Ascending aorta (tissue), 2 donors: ENCODE measurements around the gene MEIS3. TPM values are rescaled to one million over a fixed set of nuclear protein-coding genes. Genes with fewer than 3 reads are reported as not detected.

ENCODE experiments used
- DNase-seq, 2 donors: peaks; one replicate each; pipeline ENCODE4 v3.0.0-alpha.2; 2019; ENCODE audit warnings: low spot score in 2 of 2
- H3K27ac ChIP-seq, 2 donors: fragments of 200-600 bp; sonication (generic); one replicate each; pipeline ENCODE4 v1.5.1; 2016 to 2017; ENCODE audit warnings: mild to moderate bottlenecking in 1 of 2
- H3K27me3 ChIP-seq: fragments of 200-600 bp; sonication (generic); one replicate; pipeline ENCODE4 v1.5.1; 2017
- H3K36me3 ChIP-seq, 2 donors: fragments of 200-600 bp; sonication (generic); one replicate each; pipeline ENCODE4 v1.5.1; 2016
- H3K4me1 ChIP-seq, 2 donors: fragments of 200-600 bp; sonication (generic); one replicate each; pipeline ENCODE4 v1.5.1; 2016 to 2017; ENCODE audit warnings: mild to moderate bottlenecking in 1 of 2
- H3K4me3 ChIP-seq, 2 donors: fragments of 200-600 bp; sonication (generic); one replicate each; pipeline ENCODE4 v1.5.1; 2016 to 2017; ENCODE audit warnings: mild to moderate bottlenecking in 1 of 2
- H3K9me3 ChIP-seq, 2 donors: fragments of 200-600 bp; sonication (generic); one replicate each; pipeline ENCODE4 v1.5.1; 2016
- intact Hi-C: fragments of 100-400 bp; cut with DNase I; formaldehyde crosslinking; loops from one replicate; pipeline ENCODE4 v1.15.1; 2023
- total RNA-seq: library from RNA; depleted of rRNA; stranded (reverse); fragments of >200 nt; gene quantifications from one replicate; pipeline ENCODE4 v1.1.0, GENCODE V29; 2016
- TF ChIP-seq, protein P1 (sequence below), 3 experiments: fragments of 200-600 bp in 2 of 3; fragments of 450-650 bp in 1 of 3; sonication (generic) in 2 of 3; IDR thresholded peaks; one replicate each; pipeline ENCODE4 v1.5.1; 2016 to 2019; ENCODE audit warnings: antibody characterized with exemption in 3 of 3, mild to moderate bottlenecking in 1 of 3, moderate library complexity in 1 of 3

Gene MEIS3
- total RNA-seq, 1 donor from 2014 or later: 28.6 TPM

DNA sequence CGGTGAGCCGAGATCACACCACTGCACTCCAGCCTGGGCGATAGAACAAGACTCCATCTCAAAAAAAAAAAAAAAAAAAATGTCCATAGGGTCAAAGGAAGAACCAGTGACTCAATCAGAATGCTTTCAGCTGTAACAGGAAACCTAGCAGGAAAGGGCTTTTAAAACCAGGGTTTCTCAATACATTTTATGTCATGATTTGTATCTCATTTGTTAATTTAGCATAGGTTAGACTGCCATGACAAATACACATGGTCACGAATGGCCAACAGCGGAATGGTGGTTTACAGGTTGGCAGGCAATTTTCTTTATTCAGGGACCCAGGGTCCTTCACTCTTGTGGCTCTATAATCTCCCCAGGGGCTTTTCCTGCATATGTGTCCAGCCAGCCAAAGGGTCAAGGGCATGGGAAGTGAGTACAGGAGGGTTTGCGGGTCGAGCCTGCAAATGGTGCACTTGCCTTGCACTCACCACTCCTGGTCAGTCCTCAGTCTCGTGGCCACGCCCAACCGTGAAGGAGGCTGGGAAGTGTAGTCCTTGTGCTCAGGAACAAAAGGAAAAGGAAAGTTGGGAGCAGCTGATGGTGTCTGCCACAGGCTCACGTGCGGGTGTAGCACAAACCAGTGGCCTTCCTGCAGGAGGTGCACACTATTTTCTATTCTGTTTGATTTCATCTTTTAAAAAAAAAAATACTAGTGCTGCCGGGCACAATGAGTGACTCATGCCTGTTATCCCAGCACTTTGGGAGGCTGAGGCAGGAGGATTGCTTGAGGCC, 55.4 kb downstream of the MEIS3 start:
- H3K4me3 ChIP-seq: no peak overlapping the region
- H3K36me3 ChIP-seq: peaks cover 62 to 85% of the 10 kb centered on the region in 2 donors
- no peak for DNase-seq
- TF ChIP-seq, protein P1, sequence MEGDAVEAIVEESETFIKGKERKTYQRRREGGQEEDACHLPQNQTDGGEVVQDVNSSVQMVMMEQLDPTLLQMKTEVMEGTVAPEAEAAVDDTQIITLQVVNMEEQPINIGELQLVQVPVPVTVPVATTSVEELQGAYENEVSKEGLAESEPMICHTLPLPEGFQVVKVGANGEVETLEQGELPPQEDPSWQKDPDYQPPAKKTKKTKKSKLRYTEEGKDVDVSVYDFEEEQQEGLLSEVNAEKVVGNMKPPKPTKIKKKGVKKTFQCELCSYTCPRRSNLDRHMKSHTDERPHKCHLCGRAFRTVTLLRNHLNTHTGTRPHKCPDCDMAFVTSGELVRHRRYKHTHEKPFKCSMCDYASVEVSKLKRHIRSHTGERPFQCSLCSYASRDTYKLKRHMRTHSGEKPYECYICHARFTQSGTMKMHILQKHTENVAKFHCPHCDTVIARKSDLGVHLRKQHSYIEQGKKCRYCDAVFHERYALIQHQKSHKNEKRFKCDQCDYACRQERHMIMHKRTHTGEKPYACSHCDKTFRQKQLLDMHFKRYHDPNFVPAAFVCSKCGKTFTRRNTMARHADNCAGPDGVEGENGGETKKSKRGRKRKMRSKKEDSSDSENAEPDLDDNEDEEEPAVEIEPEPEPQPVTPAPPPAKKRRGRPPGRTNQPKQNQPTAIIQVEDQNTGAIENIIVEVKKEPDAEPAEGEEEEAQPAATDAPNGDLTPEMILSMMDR (IDR thresholded peaks at IDR 0.05): no peak
- no peaks in the 10 kb centered on the region for H3K27me3 ChIP-seq
- no peak overlapping the region for H3K27ac ChIP-seq
- intact Hi-C loops: no loop called here
- H3K9me3 ChIP-seq: no peaks in the 10 kb centered on the region
- H3K4me1 ChIP-seq: no peaks in the 10 kb centered on the region

DNA sequence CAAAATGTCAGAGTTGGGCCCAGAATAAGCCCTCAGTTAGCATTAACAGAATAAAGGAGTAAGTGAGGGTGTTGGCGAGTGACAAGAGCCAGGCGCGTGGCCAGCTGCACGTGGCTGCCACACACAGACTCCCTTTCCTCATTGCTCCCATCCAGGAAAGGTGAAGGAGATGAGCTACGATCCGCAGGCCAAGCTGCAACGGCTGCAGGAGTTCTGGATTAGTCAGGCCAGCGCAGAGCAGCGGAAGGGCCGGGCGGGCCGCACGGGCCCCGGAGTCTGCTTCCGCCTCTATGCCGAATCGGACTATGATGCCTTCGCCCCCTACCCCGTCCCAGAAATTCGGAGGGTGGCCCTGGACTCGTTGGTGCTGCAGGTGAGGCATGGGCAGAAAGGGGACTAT, 57.0 kb downstream of the MEIS3 start:
- DNase-seq: no peak
- H3K27me3 ChIP-seq: no peaks in the 10 kb centered on the region
- intact Hi-C loops: no loop called here
- H3K27ac ChIP-seq: no peak overlapping the region
- H3K9me3 ChIP-seq: no peaks in the 10 kb centered on the region
- no peaks in the 10 kb centered on the region for H3K4me1 ChIP-seq
- H3K36me3 ChIP-seq: peaks cover 75 to 96% of the 10 kb centered on the region in 2 donors
- no peak overlapping the region for H3K4me3 ChIP-seq
- TF ChIP-seq, protein P1 (IDR thresholded peaks at IDR 0.05): no peak

DNA sequence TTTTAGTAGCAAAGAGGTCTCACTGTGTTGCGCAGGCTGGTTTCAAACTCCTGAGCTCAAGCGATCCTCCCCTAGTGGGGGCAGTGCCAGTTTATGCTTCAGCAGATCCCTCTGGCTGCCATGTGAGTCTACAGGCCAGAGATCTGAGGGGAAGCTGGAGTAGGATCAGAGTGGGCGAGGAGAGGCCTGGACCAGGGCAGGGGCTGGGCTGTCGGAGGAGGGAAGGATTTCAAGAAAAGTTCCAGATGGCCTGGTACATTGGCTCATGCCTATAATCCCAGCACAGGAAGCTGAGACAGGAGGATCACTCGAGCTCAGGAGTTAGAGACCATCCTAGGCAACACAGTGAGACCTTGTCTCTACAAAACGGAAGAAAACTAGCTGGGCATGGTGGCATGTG, 60.4 kb downstream of the MEIS3 start:
- Histone ChIP-seq H3K9me3 (no peaks in the 10 kb centered on the region), H3K4me3 (no peak overlapping the region), H3K27me3 (no peaks in the 10 kb centered on the region), H3K27ac (no peak overlapping the region), H3K4me1 (no peaks in the 10 kb centered on the region), H3K36me3 (peaks cover 83 to 100% of the 10 kb centered on the region in 2 donors)
- DNase-seq: no peak
- TF ChIP-seq, protein P1 (IDR thresholded peaks at IDR 0.05): no peak
- intact Hi-C loops: no loop called here

DNA sequence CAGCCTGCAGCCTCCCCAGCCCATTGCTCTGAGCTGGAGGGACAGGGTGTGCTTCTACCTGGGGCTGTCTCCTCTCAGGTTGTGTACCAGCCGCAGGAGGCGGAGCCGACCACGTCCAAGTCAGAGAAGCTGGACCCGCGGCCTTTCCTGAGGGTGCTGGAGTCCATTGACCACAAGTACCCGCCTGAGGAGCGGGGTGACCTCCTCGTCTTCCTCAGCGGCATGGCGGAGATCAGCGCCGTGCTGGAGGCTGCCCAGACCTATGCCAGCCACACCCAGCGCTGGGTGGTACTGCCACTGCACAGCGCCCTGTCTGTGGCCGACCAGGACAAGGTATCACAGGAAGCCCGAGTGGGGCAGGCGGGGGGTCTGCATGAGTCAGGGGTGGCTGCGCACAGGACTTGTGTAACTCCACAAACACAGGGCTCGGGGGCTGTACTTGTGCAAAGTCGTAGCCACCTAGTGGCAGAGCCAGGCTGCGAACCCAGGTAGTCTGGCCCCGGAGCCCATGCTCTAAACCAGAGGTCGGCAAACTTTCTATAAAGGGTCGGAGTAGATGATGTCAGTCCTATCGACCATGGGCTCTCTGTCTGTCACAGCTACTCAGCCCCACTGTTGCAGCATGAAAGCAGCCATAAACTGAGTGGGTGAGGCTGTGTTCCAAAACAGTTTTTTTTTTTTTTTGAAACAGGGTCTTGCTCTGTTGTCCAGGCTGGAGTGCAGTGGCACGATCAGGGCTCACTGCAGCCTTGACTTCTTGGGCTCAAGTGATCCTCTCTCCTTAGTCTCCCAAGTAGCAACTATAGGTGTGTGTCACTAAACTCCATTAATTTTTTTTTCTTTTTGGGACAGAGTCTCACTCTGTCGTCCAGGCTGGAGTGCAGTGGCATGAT, 61.3 kb downstream of the MEIS3 start:
- Histone ChIP-seq H3K27me3 (no peaks in the 10 kb centered on the region), H3K9me3 (no peaks in the 10 kb centered on the region), H3K4me3 (no peak overlapping the region), H3K36me3 (peaks cover 83 to 100% of the 10 kb centered on the region in 2 donors), H3K4me1 (no peaks in the 10 kb centered on the region), H3K27ac (no peak overlapping the region)
- TF ChIP-seq, protein P1 (IDR thresholded peaks at IDR 0.05): no peak
- intact Hi-C loops: no loop called here
- no peak for DNase-seq

DNA sequence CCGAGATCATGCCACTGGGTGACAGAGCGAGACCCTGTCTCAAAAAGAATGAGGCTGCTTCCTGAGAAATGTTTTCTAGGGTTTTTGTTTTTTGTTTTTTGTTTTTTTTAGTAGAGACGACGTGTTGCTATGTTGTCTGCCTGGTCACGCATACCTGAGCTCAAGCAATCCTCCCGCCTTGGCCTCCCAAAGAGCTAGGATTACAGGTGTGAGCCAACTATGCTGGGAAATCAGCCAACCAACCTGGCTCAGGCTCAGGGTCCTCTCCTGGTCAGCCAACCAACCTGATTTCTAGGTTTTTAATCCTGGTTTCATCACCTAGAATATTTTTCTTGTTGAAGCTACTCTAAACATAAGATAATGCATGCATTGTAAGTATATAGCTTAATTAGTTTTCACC, 62.4 kb downstream of the MEIS3 start:
- no peaks in the 10 kb centered on the region for H3K27me3 ChIP-seq
- H3K36me3 ChIP-seq: peaks cover 75 to 93% of the 10 kb centered on the region in 2 donors
- no peaks in the 10 kb centered on the region for H3K4me1 ChIP-seq
- DNase-seq: no peak
- no peak overlapping the region for H3K27ac ChIP-seq
- no peak overlapping the region for H3K4me3 ChIP-seq
- TF ChIP-seq, protein P1 (IDR thresholded peaks at IDR 0.05): no peak
- intact Hi-C loops: no loop called here
- no peaks in the 10 kb centered on the region for H3K9me3 ChIP-seq
